ENCODE data around the gene ALPP. TPM values are rescaled to one million over a fixed set of nuclear protein-coding genes. Genes with fewer than 3 reads are reported as not detected.

ALPP gene
- polyA plus RNA-seq, 1 of the 3 experiments (the other 2 are of a cell fraction): not detected

GRCh38 chr2:232348936-232349335, 29.6 kb upstream of the ALPP start:
- Histone ChIP-seq H2AFZ (ENCODE audit: low read depth) (no peak overlapping the region), H3F3A (replicated peaks; ENCODE audit: insufficient read depth) (no peaks in the 10 kb centered on the region), H3K36me3 (replicated peaks in 1 of 2; ENCODE audit: control insufficient read depth in 1 of 2, insufficient read depth in 2 of 2, low read length in 1 of 2) (no peaks in the 10 kb centered on the region), H3K9me3 (no peaks in the 10 kb centered on the region), H3K9ac (no peak overlapping the region), H3K4me3 (ENCODE audit: low read depth in 2 of 2, low read length in 1 of 2) (no peak overlapping the region), H3K27me3 (ENCODE audit: insufficient read depth) (peaks cover 67% of the 10 kb centered on the region), H3K27ac (ENCODE audit: low read depth in 2 of 2, low read length in 1 of 2) (no peak overlapping the region), H3K79me2 (ENCODE audit: insufficient read depth) (no peaks in the 10 kb centered on the region), H4K20me1 (ENCODE audit: insufficient read depth) (no peaks in the 10 kb centered on the region), H3K9me2 (no peaks in the 10 kb centered on the region), H3K4me1 (ENCODE audit: control insufficient read depth in 1 of 2, insufficient read depth in 2 of 2, low read depth in 1 of 2, low read length in 1 of 2) (no peaks in the 10 kb centered on the region), H3K4me2 (no peak overlapping the region)
- ChIA-PET POLR2A (no interaction called here), CTCF (interaction anchor here (0.9 to 1.9 kb wide), 4 partner anchors 173 to 448 kb away, joined by 3 to 6 read pairs (median 4); no protein-coding TSS in a partner anchor)
- WGBS (ENCODE audit: low lambda C conversion rate): 8% methylated on average over 3 of the region's 6 CpGs
- DNase-seq: no peak
- TF ChIP-seq SIN3A (IDR thresholded peaks at IDR 0.05; ENCODE audit: borderline replicate concordance, low read depth, low read length) (no peak), TCF12 (IDR thresholded peaks at IDR 0.05) (no peak), EZH2phosphoT487 (IDR thresholded peaks at IDR 0.05; ENCODE audit: borderline replicate concordance, low read depth) (no peak), NFIC (IDR thresholded peaks at IDR 0.05; ENCODE audit: borderline replicate concordance) (no peak), USF2 (IDR thresholded peaks at IDR 0.05; ENCODE audit: borderline replicate concordance, low read depth, low read length) (no peak), CTCF (IDR thresholded peaks at IDR 0.05) (no peak), MAX (IDR thresholded peaks at IDR 0.05; ENCODE audit: low read depth) (no peak), GABPA (IDR thresholded peaks at IDR 0.05; ENCODE audit: low read depth) (no peak), CHD2 (IDR thresholded peaks at IDR 0.05; ENCODE audit: low read length, partially characterized antibody) (no peak), FOXJ3 (CRISPR knock-in tag; IDR thresholded peaks at IDR 0.05) (no peak), NRF1 (IDR thresholded peaks at IDR 0.05; ENCODE audit: low read depth, low read length) (no peak), FOXM1 (IDR thresholded peaks at IDR 0.05; ENCODE audit: low read depth) (no peak), FOSL2 (IDR thresholded peaks at IDR 0.05; ENCODE audit: borderline replicate concordance, low read depth) (no peak), GATA2 (CRISPR knock-in tag; IDR thresholded peaks at IDR 0.05) (no peak), ELF1 (IDR thresholded peaks at IDR 0.05) (no peak), PBX3 (IDR thresholded peaks at IDR 0.05) (no peak)
